ENCODE measurements around the gene ZBTB5. TPM values are rescaled to one million over a fixed set of nuclear protein-coding genes. Genes with fewer than 3 reads are reported as not detected.
A peak's percentile ranks its signal among the peaks of the same experiment; 100 is the strongest.

ZBTB5 gene
- total and polyA plus RNA-seq, 2 of the 13 experiments (the other 11 are each of a cell fraction or from before 2014, with no cell fraction given): 12.5 to 20.5 TPM

DNA sequence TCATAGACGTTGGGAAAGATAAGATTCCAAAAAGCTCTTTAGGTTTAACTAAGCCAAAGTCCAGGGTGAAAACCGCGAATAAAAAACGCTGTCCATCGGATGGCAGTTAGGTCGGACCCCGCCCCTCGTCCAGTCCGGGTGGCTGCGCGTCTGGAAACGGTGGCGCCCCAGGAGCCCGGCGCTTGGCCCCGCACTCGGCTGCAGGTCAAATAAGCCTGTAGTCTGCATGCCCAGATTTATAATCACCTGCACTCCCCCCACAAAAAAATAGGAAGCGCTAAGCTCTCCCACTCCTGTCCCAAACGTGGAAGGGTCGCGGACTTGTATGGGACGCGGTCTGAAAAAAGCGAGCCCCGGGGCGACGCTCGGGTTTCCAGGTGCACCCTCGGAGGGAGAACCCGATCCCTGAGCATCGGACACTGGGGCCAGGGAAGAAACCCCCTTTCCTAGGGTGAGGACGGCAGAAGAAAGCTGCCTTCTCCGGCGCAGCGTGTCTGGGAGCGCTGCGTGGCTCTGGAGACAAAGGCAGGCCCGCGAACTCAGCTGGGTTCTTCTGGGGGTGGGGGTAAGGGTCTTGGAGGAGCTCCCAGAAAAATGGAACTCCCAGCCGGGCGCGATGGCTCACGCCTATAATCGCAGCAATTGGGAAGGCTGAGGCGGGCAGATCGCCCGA is 923 bp upstream of the ZBTB5 start (continued):
- no peak for TF ChIP-seq NR3C1 (CRISPR knock-in tag; IDR thresholded peaks at IDR 0.05)
- 0 out of 2 replicates have a peak, but pooled peaks have one; percentile 0 for TF ChIP-seq ZBTB3 (CRISPR knock-in tag; IDR thresholded peaks at IDR 0.05; ENCODE audit: borderline replicate concordance, low read depth)
- 0 out of 2 replicates have a peak, but pooled peaks have one; percentile 52 for TF ChIP-seq KLF15 (CRISPR knock-in tag; IDR thresholded peaks at IDR 0.05; ENCODE audit: borderline replicate concordance)
- no peak for TF ChIP-seq ZNF652 (CRISPR knock-in tag; IDR thresholded peaks at IDR 0.05; ENCODE audit: borderline replicate concordance, low read depth)
- no peak for TF ChIP-seq ZNF232 (CRISPR knock-in tag; IDR thresholded peaks at IDR 0.05; ENCODE audit: borderline replicate concordance)
- TF ChIP-seq, protein P1, sequence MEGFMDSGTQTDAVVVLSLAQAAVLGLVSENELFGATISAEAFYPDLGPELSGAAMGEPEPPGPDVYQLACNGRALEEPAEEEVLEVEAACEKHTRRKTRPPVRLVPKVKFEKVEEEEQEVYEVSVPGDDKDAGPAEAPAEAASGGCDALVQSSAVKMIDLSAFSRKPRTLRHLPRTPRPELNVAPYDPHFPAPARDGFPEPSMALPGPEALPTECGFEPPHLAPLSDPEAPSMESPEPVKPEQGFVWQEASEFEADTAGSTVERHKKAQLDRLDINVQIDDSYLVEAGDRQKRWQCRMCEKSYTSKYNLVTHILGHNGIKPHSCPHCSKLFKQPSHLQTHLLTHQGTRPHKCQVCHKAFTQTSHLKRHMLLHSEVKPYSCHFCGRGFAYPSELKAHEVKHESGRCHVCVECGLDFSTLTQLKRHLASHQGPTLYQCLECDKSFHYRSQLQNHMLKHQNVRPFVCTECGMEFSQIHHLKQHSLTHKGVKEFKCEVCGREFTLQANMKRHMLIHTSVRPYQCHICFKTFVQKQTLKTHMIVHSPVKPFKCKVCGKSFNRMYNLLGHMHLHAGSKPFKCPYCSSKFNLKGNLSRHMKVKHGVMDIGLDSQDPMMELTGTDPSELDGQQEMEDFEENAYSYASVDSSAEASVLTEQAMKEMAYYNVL (CRISPR knock-in tag; IDR thresholded peaks at IDR 0.05; ENCODE audit: borderline replicate concordance): 0 out of 2 replicates have a peak, but pooled peaks have one; percentile 49
- TF ChIP-seq FOXA3 (CRISPR knock-in tag; IDR thresholded peaks at IDR 0.05): no peak
- TF ChIP-seq, protein P2, sequence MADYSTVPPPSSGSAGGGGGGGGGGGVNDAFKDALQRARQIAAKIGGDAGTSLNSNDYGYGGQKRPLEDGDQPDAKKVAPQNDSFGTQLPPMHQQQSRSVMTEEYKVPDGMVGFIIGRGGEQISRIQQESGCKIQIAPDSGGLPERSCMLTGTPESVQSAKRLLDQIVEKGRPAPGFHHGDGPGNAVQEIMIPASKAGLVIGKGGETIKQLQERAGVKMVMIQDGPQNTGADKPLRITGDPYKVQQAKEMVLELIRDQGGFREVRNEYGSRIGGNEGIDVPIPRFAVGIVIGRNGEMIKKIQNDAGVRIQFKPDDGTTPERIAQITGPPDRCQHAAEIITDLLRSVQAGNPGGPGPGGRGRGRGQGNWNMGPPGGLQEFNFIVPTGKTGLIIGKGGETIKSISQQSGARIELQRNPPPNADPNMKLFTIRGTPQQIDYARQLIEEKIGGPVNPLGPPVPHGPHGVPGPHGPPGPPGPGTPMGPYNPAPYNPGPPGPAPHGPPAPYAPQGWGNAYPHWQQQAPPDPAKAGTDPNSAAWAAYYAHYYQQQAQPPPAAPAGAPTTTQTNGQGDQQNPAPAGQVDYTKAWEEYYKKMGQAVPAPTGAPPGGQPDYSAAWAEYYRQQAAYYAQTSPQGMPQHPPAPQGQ (CRISPR knock-in tag; IDR thresholded peaks at IDR 0.05; ENCODE audit: borderline replicate concordance): no peak
- TF ChIP-seq MIER2 (CRISPR knock-in tag; IDR thresholded peaks at IDR 0.05): no peak
- TF ChIP-seq RXRB (CRISPR knock-in tag; IDR thresholded peaks at IDR 0.05; ENCODE audit: borderline replicate concordance): no peak
- TF ChIP-seq, protein P3, sequence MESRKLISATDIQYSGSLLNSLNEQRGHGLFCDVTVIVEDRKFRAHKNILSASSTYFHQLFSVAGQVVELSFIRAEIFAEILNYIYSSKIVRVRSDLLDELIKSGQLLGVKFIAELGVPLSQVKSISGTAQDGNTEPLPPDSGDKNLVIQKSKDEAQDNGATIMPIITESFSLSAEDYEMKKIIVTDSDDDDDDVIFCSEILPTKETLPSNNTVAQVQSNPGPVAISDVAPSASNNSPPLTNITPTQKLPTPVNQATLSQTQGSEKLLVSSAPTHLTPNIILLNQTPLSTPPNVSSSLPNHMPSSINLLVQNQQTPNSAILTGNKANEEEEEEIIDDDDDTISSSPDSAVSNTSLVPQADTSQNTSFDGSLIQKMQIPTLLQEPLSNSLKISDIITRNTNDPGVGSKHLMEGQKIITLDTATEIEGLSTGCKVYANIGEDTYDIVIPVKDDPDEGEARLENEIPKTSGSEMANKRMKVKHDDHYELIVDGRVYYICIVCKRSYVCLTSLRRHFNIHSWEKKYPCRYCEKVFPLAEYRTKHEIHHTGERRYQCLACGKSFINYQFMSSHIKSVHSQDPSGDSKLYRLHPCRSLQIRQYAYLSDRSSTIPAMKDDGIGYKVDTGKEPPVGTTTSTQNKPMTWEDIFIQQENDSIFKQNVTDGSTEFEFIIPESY (CRISPR knock-in tag; IDR thresholded peaks at IDR 0.05): no peak
- no peak for TF ChIP-seq ZNF780A (CRISPR knock-in tag; IDR thresholded peaks at IDR 0.05)
- TF ChIP-seq PRPF4 (IDR thresholded peaks at IDR 0.05; ENCODE audit: low read depth, low read length, poor library complexity, severe bottlenecking): no peak
- TF ChIP-seq ZNF746 (CRISPR knock-in tag; IDR thresholded peaks at IDR 0.05): no peak; the same call in 1 of the 2 replicates
- TF ChIP-seq SNAPC2 (CRISPR knock-in tag; IDR thresholded peaks at IDR 0.05): no peak
- peak; percentile 72; the same call in 1 of the 2 replicates for TF ChIP-seq CHD4 (IDR thresholded peaks at IDR 0.05; ENCODE audit: borderline replicate concordance, low read length)
- TF ChIP-seq ZNF772 (CRISPR knock-in tag; IDR thresholded peaks at IDR 0.05): no peak
- TF ChIP-seq, protein P4, sequence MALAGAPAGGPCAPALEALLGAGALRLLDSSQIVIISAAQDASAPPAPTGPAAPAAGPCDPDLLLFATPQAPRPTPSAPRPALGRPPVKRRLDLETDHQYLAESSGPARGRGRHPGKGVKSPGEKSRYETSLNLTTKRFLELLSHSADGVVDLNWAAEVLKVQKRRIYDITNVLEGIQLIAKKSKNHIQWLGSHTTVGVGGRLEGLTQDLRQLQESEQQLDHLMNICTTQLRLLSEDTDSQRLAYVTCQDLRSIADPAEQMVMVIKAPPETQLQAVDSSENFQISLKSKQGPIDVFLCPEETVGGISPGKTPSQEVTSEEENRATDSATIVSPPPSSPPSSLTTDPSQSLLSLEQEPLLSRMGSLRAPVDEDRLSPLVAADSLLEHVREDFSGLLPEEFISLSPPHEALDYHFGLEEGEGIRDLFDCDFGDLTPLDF (CRISPR knock-in tag; IDR thresholded peaks at IDR 0.05): no peak; the same call in 1 of the 2 replicates
- no peak for TF ChIP-seq HCFC1 (IDR thresholded peaks at IDR 0.05; ENCODE audit: low read depth, low read length)
- 0 out of 2 replicates have a peak, but pooled peaks have one; percentile 18 for TF ChIP-seq ARNTL (CRISPR knock-in tag; IDR thresholded peaks at IDR 0.05)
- no peak for TF ChIP-seq NKX3-1 (CRISPR knock-in tag; IDR thresholded peaks at IDR 0.05)
- no peak for TF ChIP-seq PPARG (CRISPR knock-in tag; conservative IDR thresholded peaks at IDR 0.05)

Measured in HepG2 (cell line).